ENCODE data around the gene CHST9.

DNA sequence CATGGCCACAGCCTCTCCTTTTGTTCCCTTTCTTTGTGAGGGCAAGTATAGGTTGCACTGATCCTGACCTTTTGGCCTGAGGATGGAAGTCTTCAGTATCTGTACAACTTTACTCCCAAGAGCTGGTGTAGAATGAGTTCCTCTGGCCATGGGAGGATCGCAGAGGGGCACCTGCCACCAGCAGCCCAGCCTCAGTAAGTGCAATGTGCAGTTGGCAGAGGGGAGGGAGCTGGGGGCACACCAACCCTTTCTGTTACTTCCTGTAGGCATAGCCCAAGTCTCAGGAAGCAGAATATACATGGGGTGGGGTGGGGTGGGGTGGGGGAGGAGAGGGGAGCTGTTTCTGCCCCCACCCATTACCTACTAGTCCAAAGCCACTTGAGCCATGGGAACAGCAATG is 254.5 kb downstream of the CHST9 start:
- TF ChIP-seq, protein P1, sequence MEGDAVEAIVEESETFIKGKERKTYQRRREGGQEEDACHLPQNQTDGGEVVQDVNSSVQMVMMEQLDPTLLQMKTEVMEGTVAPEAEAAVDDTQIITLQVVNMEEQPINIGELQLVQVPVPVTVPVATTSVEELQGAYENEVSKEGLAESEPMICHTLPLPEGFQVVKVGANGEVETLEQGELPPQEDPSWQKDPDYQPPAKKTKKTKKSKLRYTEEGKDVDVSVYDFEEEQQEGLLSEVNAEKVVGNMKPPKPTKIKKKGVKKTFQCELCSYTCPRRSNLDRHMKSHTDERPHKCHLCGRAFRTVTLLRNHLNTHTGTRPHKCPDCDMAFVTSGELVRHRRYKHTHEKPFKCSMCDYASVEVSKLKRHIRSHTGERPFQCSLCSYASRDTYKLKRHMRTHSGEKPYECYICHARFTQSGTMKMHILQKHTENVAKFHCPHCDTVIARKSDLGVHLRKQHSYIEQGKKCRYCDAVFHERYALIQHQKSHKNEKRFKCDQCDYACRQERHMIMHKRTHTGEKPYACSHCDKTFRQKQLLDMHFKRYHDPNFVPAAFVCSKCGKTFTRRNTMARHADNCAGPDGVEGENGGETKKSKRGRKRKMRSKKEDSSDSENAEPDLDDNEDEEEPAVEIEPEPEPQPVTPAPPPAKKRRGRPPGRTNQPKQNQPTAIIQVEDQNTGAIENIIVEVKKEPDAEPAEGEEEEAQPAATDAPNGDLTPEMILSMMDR (IDR thresholded peaks at IDR 0.05; ENCODE audit: extremely low read depth in 1 of 2, insufficient read depth in 1 of 2, low read depth in 1 of 2, low read length in 2 of 2) = no peak
- TF ChIP-seq MYC (IDR thresholded peaks at IDR 0.05; ENCODE audit: low read depth, low read length) = no peak
- TF ChIP-seq EZH2 (IDR thresholded peaks at IDR 0.05; ENCODE audit: borderline replicate concordance, low read depth, low read length, severe bottlenecking) = no peak
- no peak for TF ChIP-seq POLR2A (IDR thresholded peaks at IDR 0.05; ENCODE audit: low read depth, low read length)
- no peak for TF ChIP-seq JUN (IDR thresholded peaks at IDR 0.05; ENCODE audit: borderline replicate concordance, insufficient read depth, insufficient read length, low read depth)
- TF ChIP-seq, protein P2, sequence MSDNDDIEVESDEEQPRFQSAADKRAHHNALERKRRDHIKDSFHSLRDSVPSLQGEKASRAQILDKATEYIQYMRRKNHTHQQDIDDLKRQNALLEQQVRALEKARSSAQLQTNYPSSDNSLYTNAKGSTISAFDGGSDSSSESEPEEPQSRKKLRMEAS (IDR thresholded peaks at IDR 0.05; ENCODE audit: insufficient read depth, insufficient read length) = no peak
- TF ChIP-seq POLR2AphosphoS5 (IDR thresholded peaks at IDR 0.05; ENCODE audit: insufficient read depth, low read depth, low read length) = no peak
- TF ChIP-seq FOS (IDR thresholded peaks at IDR 0.05; ENCODE audit: borderline replicate concordance, insufficient read depth, low read length) = no peak
- TF ChIP-seq GATA2 (IDR thresholded peaks at IDR 0.05; ENCODE audit: insufficient read depth, insufficient read length, low read depth, low read length) = no peak

Data from endothelial cell of umbilical vein (primary cell).